GM12864 (cell line): ENCODE results near the gene DLGAP1.

ENCODE experiments used
- DNase-seq: peaks from one replicate; pipeline ENCODE4 v3.0.0-alpha.2; 2011; ENCODE audit warnings: low read depth
- H3K4me3 ChIP-seq: 2 replicates; pipeline ENCODE4 v1.5.1; 2011; ENCODE audit warnings: mild to moderate bottlenecking, low read depth, low read length, control low read depth
- TF ChIP-seq, protein P1 (sequence below): IDR thresholded peaks from 2 replicates; pipeline ENCODE4 v1.5.1; 2011; ENCODE audit warnings: low read depth, mild to moderate bottlenecking, moderate library complexity, low read length, control low read depth, inconsistent platforms; ENCODE audit errors: missing control alignments

DLGAP1 gene

DNA sequence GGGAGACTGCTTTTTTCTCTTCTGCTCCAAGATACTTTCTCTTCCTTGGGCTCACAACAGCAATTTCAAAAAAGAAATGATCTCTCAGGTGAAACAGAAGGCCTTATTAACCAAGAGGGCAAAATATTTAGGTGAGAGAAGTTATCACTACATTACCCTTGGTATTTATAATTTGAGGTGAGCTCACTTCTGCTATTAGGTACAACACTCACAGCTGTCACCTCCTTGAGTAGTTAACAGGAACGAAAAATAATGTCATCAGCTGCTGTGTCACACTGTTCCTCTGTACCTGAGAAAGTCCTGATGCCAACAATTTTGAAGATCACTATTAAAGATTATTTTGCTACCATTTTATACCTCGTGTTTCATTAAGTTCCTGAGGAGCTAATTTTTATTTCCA is 205.0 kb downstream of the DLGAP1 start:
- TF ChIP-seq, protein P1, sequence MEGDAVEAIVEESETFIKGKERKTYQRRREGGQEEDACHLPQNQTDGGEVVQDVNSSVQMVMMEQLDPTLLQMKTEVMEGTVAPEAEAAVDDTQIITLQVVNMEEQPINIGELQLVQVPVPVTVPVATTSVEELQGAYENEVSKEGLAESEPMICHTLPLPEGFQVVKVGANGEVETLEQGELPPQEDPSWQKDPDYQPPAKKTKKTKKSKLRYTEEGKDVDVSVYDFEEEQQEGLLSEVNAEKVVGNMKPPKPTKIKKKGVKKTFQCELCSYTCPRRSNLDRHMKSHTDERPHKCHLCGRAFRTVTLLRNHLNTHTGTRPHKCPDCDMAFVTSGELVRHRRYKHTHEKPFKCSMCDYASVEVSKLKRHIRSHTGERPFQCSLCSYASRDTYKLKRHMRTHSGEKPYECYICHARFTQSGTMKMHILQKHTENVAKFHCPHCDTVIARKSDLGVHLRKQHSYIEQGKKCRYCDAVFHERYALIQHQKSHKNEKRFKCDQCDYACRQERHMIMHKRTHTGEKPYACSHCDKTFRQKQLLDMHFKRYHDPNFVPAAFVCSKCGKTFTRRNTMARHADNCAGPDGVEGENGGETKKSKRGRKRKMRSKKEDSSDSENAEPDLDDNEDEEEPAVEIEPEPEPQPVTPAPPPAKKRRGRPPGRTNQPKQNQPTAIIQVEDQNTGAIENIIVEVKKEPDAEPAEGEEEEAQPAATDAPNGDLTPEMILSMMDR = no peak
- no peak for DNase-seq
- no peak overlapping the region for H3K4me3 ChIP-seq

DNA sequence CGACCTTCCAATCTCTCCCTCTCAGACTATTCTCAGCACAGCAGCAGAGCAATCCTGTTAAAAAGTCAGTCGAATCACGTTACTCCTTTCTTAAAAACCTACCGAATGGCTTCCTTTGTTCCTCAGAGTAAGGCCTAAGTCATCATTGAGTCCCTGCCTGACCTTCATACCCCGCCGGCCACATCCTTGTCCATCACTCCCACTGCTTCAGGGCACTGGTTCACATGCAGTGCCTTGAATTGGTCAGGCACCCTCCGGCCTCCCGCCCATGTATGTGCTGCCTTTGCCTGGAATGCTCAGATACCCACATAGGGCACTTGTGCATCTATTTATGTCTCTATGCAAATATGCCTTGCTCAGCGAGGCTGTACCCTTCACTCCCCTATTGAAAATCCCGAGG is 206.4 kb downstream of the DLGAP1 start:
- H3K4me3 ChIP-seq = no peak overlapping the region
- DNase-seq = no peak
- TF ChIP-seq, protein P1 = no peak

DNA sequence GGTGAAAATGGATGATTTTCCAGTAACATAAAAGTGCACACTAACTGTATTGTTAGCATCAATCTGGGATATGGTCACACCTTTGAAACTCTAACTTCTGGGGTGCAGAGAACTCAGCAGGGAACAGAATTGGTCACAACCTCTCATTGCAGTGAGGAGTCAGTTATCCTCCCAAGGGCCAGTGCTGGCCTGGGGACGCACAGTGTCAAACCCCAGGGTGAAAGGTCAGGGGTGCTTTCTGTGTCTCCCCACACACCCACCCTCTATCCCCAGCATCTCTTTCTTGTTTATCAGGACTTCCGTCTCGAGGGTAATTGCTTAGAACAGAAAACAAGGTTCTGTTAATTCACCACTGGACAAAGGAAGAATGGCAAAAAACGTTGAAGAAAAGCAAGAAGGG is 208.7 kb downstream of the DLGAP1 start:
- DNase-seq = no peak
- TF ChIP-seq, protein P1 = no peak
- H3K4me3 ChIP-seq = no peak overlapping the region

DNA sequence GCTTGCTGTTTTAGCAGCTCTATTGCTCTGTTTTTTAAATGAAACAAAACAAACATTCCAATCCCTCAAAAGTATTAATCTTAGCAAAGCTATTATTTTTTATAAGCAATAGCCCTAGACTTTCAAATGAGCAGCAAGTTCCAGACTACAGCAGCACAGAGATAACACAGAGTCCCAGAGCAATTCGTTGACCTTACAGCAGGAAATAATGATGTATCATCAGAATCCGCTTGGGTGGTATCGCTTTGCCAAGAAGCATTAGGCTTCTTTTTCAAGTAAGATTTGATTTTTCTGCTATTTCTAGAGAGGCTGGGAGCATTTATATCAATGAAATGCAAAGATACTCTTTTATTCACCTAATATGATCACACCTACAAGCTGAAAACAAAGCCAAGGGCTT is 209.7 kb downstream of the DLGAP1 start:
- TF ChIP-seq, protein P1 = no peak
- H3K4me3 ChIP-seq = no peak overlapping the region
- DNase-seq = no peak

DNA sequence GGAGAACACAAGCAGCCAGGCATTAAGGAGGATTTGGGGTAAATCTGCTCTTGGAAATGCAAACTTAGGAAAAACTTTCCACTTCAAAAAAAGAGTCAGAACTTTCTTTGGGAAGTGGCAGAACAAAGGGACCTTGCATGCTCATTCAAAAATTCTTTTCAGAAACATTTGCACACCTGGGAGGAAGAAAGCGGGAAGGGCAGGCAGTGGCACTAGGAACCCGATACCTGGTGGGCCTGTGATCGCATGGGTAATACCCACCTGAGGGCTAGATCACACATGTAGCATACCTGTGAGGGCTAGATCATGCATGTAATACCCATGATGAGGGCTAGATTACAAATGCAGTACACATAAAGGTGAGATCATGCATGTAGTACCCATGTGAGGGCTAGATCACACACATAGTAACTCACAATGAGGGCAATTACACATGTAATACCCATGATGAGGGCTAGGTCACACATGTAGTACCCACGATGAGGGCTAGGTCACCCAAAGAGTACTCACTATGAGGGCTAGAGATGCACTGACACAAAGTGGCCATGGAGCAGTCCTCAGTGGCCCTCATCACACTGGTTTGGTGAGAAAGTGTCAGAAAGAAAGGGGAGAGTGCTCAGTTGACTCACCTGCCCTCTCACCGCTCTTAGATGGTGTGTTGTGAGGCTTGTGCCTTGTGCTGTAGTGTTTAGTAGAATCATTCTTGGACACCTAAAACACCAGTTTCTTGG is 212.5 kb downstream of the DLGAP1 start:
- TF ChIP-seq, protein P1 = no peak
- H3K4me3 ChIP-seq = no peak overlapping the region

DNA sequence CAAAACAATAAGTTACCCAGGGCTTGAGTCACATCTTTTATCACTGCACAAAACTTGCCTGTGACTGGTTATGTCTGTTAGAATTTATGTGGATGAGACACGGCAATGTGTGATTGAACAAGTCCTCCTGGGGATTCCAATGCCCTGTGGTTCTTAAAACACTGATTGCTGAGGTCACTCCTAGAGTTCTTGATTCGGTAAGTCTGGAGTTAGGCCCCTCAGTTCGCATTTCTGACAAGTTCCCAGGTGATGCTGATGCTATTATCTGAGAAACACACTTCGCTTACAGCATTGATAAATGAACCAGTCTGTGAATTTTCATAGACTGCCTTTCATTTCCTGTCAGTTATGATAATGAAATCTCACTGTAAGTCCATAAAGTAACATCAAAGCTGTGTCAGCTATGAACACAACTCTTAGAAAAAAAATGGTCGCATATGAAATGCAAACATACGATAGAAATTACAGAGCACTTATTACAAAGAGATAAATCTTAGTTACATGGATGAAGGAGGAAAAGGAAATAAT is 214.0 kb downstream of the DLGAP1 start:
- DNase-seq = no peak
- TF ChIP-seq, protein P1 = no peak
- no peak overlapping the region for H3K4me3 ChIP-seq

More for the DNA sequence above, 212.5 kb downstream of the DLGAP1 start:
- DNase-seq = no peak

DNA sequence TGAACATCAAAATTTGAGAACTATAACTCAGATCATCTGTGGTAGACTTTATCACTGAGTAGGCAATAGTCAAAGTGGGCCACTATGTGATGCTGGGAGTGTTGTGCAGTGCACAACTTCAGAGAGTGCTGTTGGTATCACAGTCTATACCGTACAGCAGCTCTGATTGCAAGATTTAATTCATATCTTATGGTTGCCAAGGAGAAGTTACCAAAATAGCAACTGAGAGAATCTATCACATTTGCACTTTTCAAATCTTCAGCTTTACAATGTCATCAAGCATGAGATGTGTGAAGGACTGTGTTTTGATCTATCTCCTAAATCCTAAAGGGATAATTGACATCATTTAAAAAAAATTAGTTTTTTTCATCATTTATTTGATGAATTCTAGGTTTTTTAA is 216.1 kb downstream of the DLGAP1 start:
- DNase-seq = no peak
- TF ChIP-seq, protein P1 = no peak
- H3K4me3 ChIP-seq = no peak overlapping the region
